Peyer's patch (tissue), 4 donors: Measurements from ENCODE around the gene OSBPL3. TPM values are rescaled to one million over a fixed set of nuclear protein-coding genes. Genes with fewer than 3 reads are reported as not detected.

Experiments used
- DNase-seq, 3 donors: peaks; one replicate each; pipeline ENCODE4 v3.0.0-alpha.2; 2017 to 2019
- H3K27ac ChIP-seq, 4 donors: fragments of 200-600 bp; sonication (generic); one replicate each; pipeline ENCODE4 v1.5.1; 2016 to 2019
- H3K27me3 ChIP-seq, 2 donors: fragments of 200-600 bp; sonication (generic); one replicate each; pipeline ENCODE4 v1.5.1; 2019
- H3K36me3 ChIP-seq, 3 donors: fragments of 200-600 bp; sonication (generic); one replicate each; pipeline ENCODE4 v1.5.1; 2016 to 2019
- H3K4me1 ChIP-seq, 4 donors: fragments of 200-600 bp; sonication (generic); one replicate each; pipeline ENCODE4 v1.5.1; 2016 to 2019
- H3K4me3 ChIP-seq, 4 donors: fragments of 200-600 bp; sonication (generic); 1 replicate in 3 of 4; 2 replicates in 1 of 4; pipeline ENCODE4 v1.5.1; 2016 to 2019; ENCODE audit warnings: mild to moderate bottlenecking in 1 of 4
- H3K9me3 ChIP-seq, 4 donors: fragments of 200-600 bp; sonication (generic); one replicate each; pipeline ENCODE4 v1.5.1; 2016 to 2019; ENCODE audit warnings: mild to moderate bottlenecking in 1 of 4
- CTCF ChIP-seq, 6 experiments: fragments of 450-650 bp in 4 of 6; fragments of 200-600 bp in 2 of 6; sonication (generic) in 1 of 6; IDR thresholded peaks; one replicate each; pipeline ENCODE4 v1.5.1; 2017 to 2019; ENCODE audit warnings: antibody characterized with exemption in 6 of 6, mild to moderate bottlenecking in 3 of 6, moderate library complexity in 1 of 6
- POLR2A ChIP-seq, 2 donors: fragments of 450-650 bp; IDR thresholded peaks; one replicate each; pipeline ENCODE4 v1.5.1; 2017; ENCODE audit warnings: antibody characterized with exemption in 2 of 2, mild to moderate bottlenecking in 2 of 2, moderate library complexity in 2 of 2
- total RNA-seq, 4 donors: library from RNA; depleted of rRNA; stranded (reverse); fragments of >200 nt; gene quantifications; one replicate each; pipeline ENCODE4 v1.1.0, GENCODE V29; 2016

OSBPL3 gene
- total RNA-seq, 4 donors from 2014 or later, result 20.1 to 67.7 (median 22.2) TPM

DNA sequence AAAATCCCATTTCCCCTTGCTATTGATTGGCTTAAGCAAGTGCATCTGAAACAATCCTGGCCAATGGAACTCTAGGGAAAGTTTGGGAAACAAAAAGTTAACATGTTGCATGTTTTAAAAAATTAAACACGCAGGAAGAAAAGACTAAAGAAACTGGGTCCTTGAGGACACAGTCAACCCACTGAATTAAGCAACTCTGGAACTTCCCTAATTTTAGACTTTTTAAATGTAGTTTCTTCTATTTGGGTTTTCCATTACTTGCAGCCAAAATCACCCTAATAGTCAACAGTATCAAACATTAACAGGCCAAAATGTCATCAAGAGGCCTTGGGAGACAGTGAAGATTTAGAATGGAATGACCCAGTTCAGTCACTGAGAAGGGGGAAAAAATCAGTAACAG lies 40.6 kb downstream of the OSBPL3 start:
- no peaks in the 10 kb centered on the region for H3K36me3 ChIP-seq
- TF ChIP-seq POLR2A (IDR thresholded peaks at IDR 0.05), result no peak
- TF ChIP-seq CTCF (IDR thresholded peaks at IDR 0.05), result no peak
- H3K9me3 ChIP-seq, result no peaks in the 10 kb centered on the region
- H3K4me3 ChIP-seq, result no peak overlapping the region
- DNase-seq, result no peak
- peaks cover 0 to under 1% (median 0%) of the 10 kb centered on the region in 4 donors for H3K4me1 ChIP-seq
- H3K27me3 ChIP-seq, result no peaks in the 10 kb centered on the region
- H3K27ac ChIP-seq, result no peak overlapping the region

- H3K27me3 ChIP-seq, result no peaks in the 10 kb centered on the region
- no peaks in the 10 kb centered on the region for H3K36me3 ChIP-seq
- no peak overlapping the region for H3K4me3 ChIP-seq
- no peak for TF ChIP-seq CTCF (IDR thresholded peaks at IDR 0.05)
- TF ChIP-seq POLR2A (IDR thresholded peaks at IDR 0.05), result no peak
- no peak overlapping the region for H3K27ac ChIP-seq
- no peaks in the 10 kb centered on the region for H3K9me3 ChIP-seq
- peaks cover 0 to 14% (median 0%) of the 10 kb centered on the region in 4 donors for H3K4me1 ChIP-seq
- no peak for DNase-seq
These were observed 43.7 kb downstream of the OSBPL3 start for GRCh38 chr7:24936121-24936824.

DNA sequence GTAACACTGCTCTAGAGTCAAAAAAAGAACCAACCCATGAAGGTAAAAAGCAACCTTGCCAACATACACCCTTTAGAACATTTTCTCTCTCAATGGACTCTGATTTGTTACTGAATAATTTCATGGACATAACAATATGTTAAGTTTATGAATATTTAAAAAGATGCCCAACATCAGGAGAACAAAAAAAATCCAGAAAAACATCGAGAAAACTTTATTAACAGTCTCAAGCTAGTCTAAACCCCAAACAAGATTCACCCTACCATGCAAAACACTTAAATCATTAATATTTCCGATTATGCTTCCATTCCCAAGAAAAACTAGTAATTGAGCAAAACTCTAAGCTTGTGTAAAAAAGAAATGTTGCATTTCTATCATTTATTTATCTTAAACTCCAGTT lies 46.7 kb downstream of the OSBPL3 start:
- H3K36me3 ChIP-seq, result no peaks in the 10 kb centered on the region
- H3K4me3 ChIP-seq, result no peak overlapping the region
- H3K27ac ChIP-seq, result no peak overlapping the region
- no peaks in the 10 kb centered on the region for H3K9me3 ChIP-seq
- H3K27me3 ChIP-seq, result no peaks in the 10 kb centered on the region
- no peak for DNase-seq
- TF ChIP-seq CTCF (IDR thresholded peaks at IDR 0.05) (no peak), POLR2A (IDR thresholded peaks at IDR 0.05) (no peak)
- H3K4me1 ChIP-seq, result peaks cover 0 to 14% (median 0%) of the 10 kb centered on the region in 4 donors

DNA sequence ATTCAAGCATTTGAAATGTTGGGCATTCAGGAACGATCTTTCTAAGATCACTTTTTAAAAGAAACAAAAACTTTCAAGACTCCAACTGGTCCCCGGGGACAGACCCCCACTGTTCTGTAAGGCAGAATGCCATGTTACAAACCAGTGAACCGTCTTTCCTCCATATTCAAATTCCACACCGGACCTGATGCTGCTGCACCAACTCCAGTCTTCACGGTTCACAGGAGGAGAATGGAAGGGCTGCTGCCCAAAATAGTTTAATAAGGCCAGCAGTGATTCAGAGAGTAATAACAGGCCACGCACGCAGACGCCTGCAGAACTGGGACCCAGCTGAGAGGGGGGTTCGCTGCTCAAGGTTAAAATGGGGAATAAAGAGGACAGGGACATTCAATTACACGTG lies 47.2 kb downstream of the OSBPL3 start:
- peaks cover 0 to 14% (median 0%) of the 10 kb centered on the region in 4 donors for H3K4me1 ChIP-seq
- TF ChIP-seq POLR2A (IDR thresholded peaks at IDR 0.05) (no peak), CTCF (IDR thresholded peaks at IDR 0.05) (no peak)
- no peak for DNase-seq
- no peaks in the 10 kb centered on the region for H3K36me3 ChIP-seq
- H3K9me3 ChIP-seq, result no peaks in the 10 kb centered on the region
- no peak overlapping the region for H3K4me3 ChIP-seq
- H3K27ac ChIP-seq, result no peak overlapping the region
- H3K27me3 ChIP-seq, result no peaks in the 10 kb centered on the region

DNA sequence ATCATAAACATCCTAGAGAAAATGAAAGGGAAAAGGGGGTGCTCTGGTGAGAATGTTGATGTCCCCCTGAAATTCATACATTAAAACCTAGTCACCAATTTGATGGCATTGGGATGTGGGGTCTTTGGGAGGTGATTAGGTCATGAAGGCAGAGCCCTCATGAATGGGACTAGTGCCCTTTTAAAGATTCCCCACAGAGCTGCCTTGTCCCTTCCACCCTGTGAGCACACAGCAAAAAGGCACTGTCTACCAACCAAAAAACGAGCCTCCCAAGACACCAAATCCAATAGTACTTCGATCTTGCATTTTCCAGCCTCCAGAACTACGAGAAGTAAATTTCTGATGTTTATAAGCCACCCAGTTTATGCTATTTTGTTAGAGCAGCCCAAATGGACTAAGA lies 47.6 kb downstream of the OSBPL3 start:
- no peak for TF ChIP-seq CTCF (IDR thresholded peaks at IDR 0.05)
- no peak for TF ChIP-seq POLR2A (IDR thresholded peaks at IDR 0.05)
- DNase-seq, result no peak
- no peaks in the 10 kb centered on the region for H3K9me3 ChIP-seq
- no peak overlapping the region for H3K4me3 ChIP-seq
- no peaks in the 10 kb centered on the region for H3K27me3 ChIP-seq
- no peaks in the 10 kb centered on the region for H3K36me3 ChIP-seq
- peaks cover 0 to 14% (median 0%) of the 10 kb centered on the region in 4 donors for H3K4me1 ChIP-seq
- no peak overlapping the region for H3K27ac ChIP-seq
